ENCODE measurements around the gene HTR7. TPM values are rescaled to one million over a fixed set of nuclear protein-coding genes. Genes with fewer than 3 reads are reported as not detected.
"Not testable (repeated sequence)": the region's sequence is repeated elsewhere in the genome, so short reads cannot be mapped to it uniquely, and the experiment has no call there.

HTR7 gene
- total RNA-seq, 8 experiments from 2014 or later = 0.14 to 3.5 (median 0.68) TPM

DNA sequence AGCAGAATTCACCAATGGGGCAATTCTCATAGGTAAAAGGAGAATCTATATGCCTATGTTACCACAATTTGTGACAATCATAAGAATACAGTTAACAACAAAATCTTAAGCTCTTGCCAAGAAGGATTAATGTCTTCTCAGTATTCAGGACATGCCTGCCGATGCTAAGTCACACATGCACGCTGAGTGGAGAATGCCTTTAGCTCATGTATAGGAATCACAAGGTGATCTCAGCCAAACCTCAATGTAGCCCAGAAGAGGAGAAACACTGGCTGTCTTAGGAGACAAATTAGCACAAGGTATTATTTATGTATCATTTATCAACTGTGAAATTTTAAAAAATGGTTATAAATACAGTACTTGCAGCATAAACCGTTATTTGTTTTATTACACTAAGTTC, 2.7 kb downstream of the HTR7 start:
- in situ Hi-C loops (cut with MboI; ENCODE audit: low pct_unique_long_range_greater_than_20kb in 2 of 9, low sequenced_read_pairs in 9 of 9, unreplicated experiment in 9 of 9) = loop anchor here in 3 of 9 experiments (25.0 kb wide), 3 partner anchors 93 to 1068 kb away; no protein-coding TSS in a partner anchor
- Histone ChIP-seq H3K4me3 (peak overlapping the region in 1 of 5 donors; percentile 68), H3K4me1 (replicated peaks in 1 of 2) (no peaks in the 10 kb centered on the region), H3K27ac (no peak overlapping the region)
- WGBS, 10 experiments = 5 to 80% (median 47%) methylated on average over 1 to 3 of the region's 3 CpGs
- ATAC-seq (replicated peaks in 6 of 8) = no peak

- Histone ChIP-seq H3K4me1 (replicated peaks in 1 of 2) (no peaks in the 10 kb centered on the region), H3K27ac (no peak overlapping the region), H3K4me3 (no peak overlapping the region)
- no peak for ATAC-seq (replicated peaks in 6 of 8)
- in situ Hi-C loops (cut with MboI; ENCODE audit: low pct_unique_long_range_greater_than_20kb in 2 of 9, low sequenced_read_pairs in 9 of 9, unreplicated experiment in 9 of 9) = loop anchor here in 4 of 9 experiments (25.0 kb wide), 4 partner anchors 88 to 1063 kb away; no protein-coding TSS in a partner anchor
- 0 to 100% (median 66%) methylated on average over 1 of the region's 1 CpG for WGBS, 10 experiments
Observed at GRCh38 chr10:90849956-90850749, 7.7 kb downstream of the HTR7 start.

GRCh38 chr10:90847436-90847835, 10.4 kb downstream of the HTR7 start:
- Histone ChIP-seq H3K4me3 (no peak overlapping the region), H3K4me1 (replicated peaks in 1 of 2) (no peaks in the 10 kb centered on the region), H3K27ac (no peak overlapping the region)
- 0 to 92% (median 80%) methylated on average over 1 of the region's 1 CpG; no CpG with 5 or more reads in 3 of the 10 experiments for WGBS, 10 experiments
- peak in 3 of 8 experiments; percentile 48 to 77 (median 49) for ATAC-seq (replicated peaks in 6 of 8)
- in situ Hi-C loops (cut with MboI; ENCODE audit: low pct_unique_long_range_greater_than_20kb in 2 of 9, low sequenced_read_pairs in 9 of 9, unreplicated experiment in 9 of 9) = loop anchor here in 1 of 9 experiments (25.0 kb wide), 1 partner anchor 1035 kb away; no protein-coding TSS in a partner anchor

- Histone ChIP-seq H3K27ac (no peak overlapping the region), H3K4me1 (replicated peaks in 1 of 2) (no peaks in the 10 kb centered on the region), H3K4me3 (no peak overlapping the region)
- 40 to 83% (median 73%) methylated on average over 1 of the region's 1 CpG; no CpG with 5 or more reads in 4 of the 10 experiments for WGBS, 10 experiments
- no peak for ATAC-seq (replicated peaks in 6 of 8)
- in situ Hi-C loops (cut with MboI; ENCODE audit: low pct_unique_long_range_greater_than_20kb in 2 of 9, low sequenced_read_pairs in 9 of 9, unreplicated experiment in 9 of 9) = loop anchor here in 1 of 9 experiments (25.0 kb wide), 1 partner anchor 1034 kb away; no protein-coding TSS in a partner anchor
Observed at GRCh38 chr10:90846746-90847145, 11.1 kb downstream of the HTR7 start.

- H3K4me3 ChIP-seq = no peak overlapping the region
- H3K27ac ChIP-seq = no peak overlapping the region
- no peak for ATAC-seq (replicated peaks in 6 of 8)
- in situ Hi-C loops (cut with MboI; ENCODE audit: low pct_unique_long_range_greater_than_20kb in 2 of 9, low sequenced_read_pairs in 9 of 9, unreplicated experiment in 9 of 9) = loop anchor here in 1 of 9 experiments (25.0 kb wide), 1 partner anchor 1033 kb away; no protein-coding TSS in a partner anchor
- 0 to 100% (median 64%) methylated on average over 1 to 3 of the region's 3 CpGs; no CpG with 5 or more reads in 2 of the 10 experiments for WGBS, 10 experiments
- no peaks in the 10 kb centered on the region for H3K4me1 ChIP-seq (replicated peaks in 1 of 2)
Observed at GRCh38 chr10:90845726-90846125, 12.1 kb downstream of the HTR7 start.

GRCh38 chr10:90842725-90843124, 15.1 kb downstream of the HTR7 start:
- 0 to 100% (median 81%) methylated on average over 1 of the region's 1 CpG; no CpG with 5 or more reads in 4 of the 10 experiments for WGBS, 10 experiments
- in situ Hi-C loops (cut with MboI; ENCODE audit: low pct_unique_long_range_greater_than_20kb in 2 of 9, low sequenced_read_pairs in 9 of 9, unreplicated experiment in 9 of 9) = loop anchor here in 1 of 9 experiments (25.0 kb wide), 1 partner anchor 1030 kb away; no protein-coding TSS in a partner anchor
- no peaks in the 10 kb centered on the region for H3K4me1 ChIP-seq (replicated peaks in 1 of 2)

GRCh38 chr10:90837486-90837885, 20.4 kb downstream of the HTR7 start:
- in situ Hi-C loops (cut with MboI; ENCODE audit: low pct_unique_long_range_greater_than_20kb in 2 of 9, low sequenced_read_pairs in 9 of 9, unreplicated experiment in 9 of 9) = loop anchor here in 1 of 9 experiments (25.0 kb wide), 1 partner anchor 1025 kb away; no protein-coding TSS in a partner anchor
- no peak for ATAC-seq (replicated peaks in 6 of 8)
- WGBS, 10 experiments = 0 to 100% (median 73%) methylated on average over 1 of the region's 1 CpG; no CpG with 5 or more reads in 4 of the 10 experiments
- no peak overlapping the region for H3K4me3 ChIP-seq
- H3K27ac ChIP-seq = no peak overlapping the region
- no peaks in the 10 kb centered on the region for H3K4me1 ChIP-seq (replicated peaks in 1 of 2)

More at GRCh38 chr10:90842725-90843124, 15.1 kb downstream of the HTR7 start:
- no peak for ATAC-seq (replicated peaks in 6 of 8)
- H3K4me3 ChIP-seq = no peak overlapping the region
- H3K27ac ChIP-seq = no peak overlapping the region

DNA sequence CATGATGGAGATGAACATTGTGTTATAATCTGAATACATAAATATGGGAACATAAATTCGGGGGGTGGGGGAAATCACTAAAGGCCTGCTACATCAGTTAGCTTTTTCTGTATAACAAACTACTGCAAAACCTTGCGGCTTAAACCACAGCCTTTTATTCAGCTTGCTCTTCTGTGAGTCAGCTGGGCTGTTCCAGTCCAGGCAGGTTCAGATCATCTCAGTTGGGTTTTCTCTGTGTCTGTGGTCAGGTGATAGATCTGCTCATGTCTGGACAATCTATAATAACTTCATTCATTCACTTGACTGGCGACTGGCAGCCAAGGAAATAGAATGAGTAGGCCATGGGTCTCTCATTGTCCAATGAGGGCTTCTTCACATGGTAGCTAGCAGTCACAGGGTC, 23.5 kb downstream of the HTR7 start:
- Histone ChIP-seq H3K4me3 (no peak overlapping the region), H3K27ac (no peak overlapping the region), H3K4me1 (replicated peaks in 1 of 2) (no peaks in the 10 kb centered on the region)
- no peak for ATAC-seq (replicated peaks in 6 of 8)
- WGBS, 10 experiments = 0 to 100% (median 68%) methylated on average over 1 to 3 of the region's 3 CpGs; no CpG with 5 or more reads in 1 of the 10 experiments
- in situ Hi-C loops (cut with MboI; ENCODE audit: low pct_unique_long_range_greater_than_20kb in 2 of 9, low sequenced_read_pairs in 9 of 9, unreplicated experiment in 9 of 9) = loop anchor here in 1 of 9 experiments (25.0 kb wide), 1 partner anchor 1022 kb away; no protein-coding TSS in a partner anchor

DNA sequence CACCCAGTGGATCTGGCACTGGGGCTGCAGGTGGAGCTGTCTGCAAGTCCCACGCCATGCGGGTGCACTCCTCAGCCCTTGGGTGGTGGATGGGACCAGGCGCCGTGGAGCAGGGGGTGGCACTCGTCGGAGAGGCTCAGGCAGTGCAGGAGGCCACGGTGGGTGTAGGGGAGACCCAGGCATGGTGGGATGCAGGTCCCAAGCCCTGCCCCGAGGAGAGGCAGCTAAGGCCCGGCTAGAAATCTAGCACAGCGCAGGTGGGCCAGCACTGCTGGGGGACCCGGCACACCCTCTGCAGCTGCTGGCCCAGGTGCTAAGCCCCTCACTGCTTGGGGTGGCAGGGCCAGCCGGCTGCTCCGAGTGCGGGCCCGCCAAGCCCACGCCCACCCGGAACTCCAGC, 25.7 kb downstream of the HTR7 start:
- no peak for ATAC-seq (replicated peaks in 6 of 8)
- no peaks in the 10 kb centered on the region for H3K4me1 ChIP-seq (replicated peaks in 1 of 2)
- in situ Hi-C loops (cut with MboI; ENCODE audit: low pct_unique_long_range_greater_than_20kb in 2 of 9, low sequenced_read_pairs in 9 of 9, unreplicated experiment in 9 of 9) = loop anchor here in 1 of 9 experiments (25.0 kb wide), 1 partner anchor 1020 kb away; no protein-coding TSS in a partner anchor

DNA sequence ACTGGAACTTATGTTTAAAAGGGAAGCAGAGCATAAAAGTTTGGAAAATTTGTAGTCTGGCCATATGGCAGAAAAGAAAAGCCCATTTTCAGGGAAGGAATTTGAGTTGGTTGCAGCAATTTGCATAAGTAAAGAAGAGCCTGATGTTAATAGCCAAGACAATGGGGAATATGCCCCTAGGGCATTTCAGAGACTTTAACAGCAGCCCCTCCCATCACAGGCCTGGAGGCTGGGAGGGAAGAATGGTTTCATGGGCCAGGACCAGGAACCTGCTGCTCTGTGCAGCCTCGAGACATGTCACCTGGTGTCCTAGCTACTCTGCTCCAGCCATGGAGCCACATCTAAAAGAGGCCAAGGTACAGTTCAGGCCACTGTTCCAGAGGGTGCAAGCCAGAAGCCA, 35.3 kb downstream of the HTR7 start:
- whole genome bisulfite sequencing, 10 experiments = 20% methylated on average over 1 of the region's 1 CpG; no CpG with 5 or more reads in 9 of the 10 experiments
- peak in 3 of 8 experiments; percentile 51 to 71 (median 54) for ATAC-seq (replicated peaks in 6 of 8)
- H3K4me3 ChIP-seq = no peak overlapping the region
- no peaks in the 10 kb centered on the region for H3K4me1 ChIP-seq (replicated peaks in 1 of 2)
- no peak overlapping the region for H3K27ac ChIP-seq
- in situ Hi-C loops (cut with MboI; ENCODE audit: low pct_unique_long_range_greater_than_20kb in 2 of 9, low sequenced_read_pairs in 9 of 9, unreplicated experiment in 9 of 9) = no loop called here

More for the DNA sequence above, 25.7 kb downstream of the HTR7 start:
- Histone ChIP-seq H3K4me3 (no peak overlapping the region), H3K27ac (no peak overlapping the region)
- WGBS, 10 experiments = 80 to 96% methylated on average over 5 of the region's 17 CpGs; no CpG with 5 or more reads in 8 of the 10 experiments

- WGBS, 10 experiments = 0 to 100% (median 23%) methylated on average over 1 of the region's 1 CpG
- H3K4me3 ChIP-seq; H3K27ac ChIP-seq; in situ Hi-C loops (cut with MboI; ENCODE audit: low pct_unique_long_range_greater_than_20kb in 2 of 9, low sequenced_read_pairs in 9 of 9, unreplicated experiment in 9 of 9); ATAC-seq (replicated peaks in 6 of 8); H3K4me1 ChIP-seq (replicated peaks in 1 of 2): not testable (repeated sequence)
Observed at GRCh38 chr10:90821864-90822263, 36.0 kb downstream of the HTR7 start.

GRCh38 chr10:90819911-90820310, 37.9 kb downstream of the HTR7 start:
- H3K4me3 ChIP-seq = no peak overlapping the region
- in situ Hi-C loops (cut with MboI; ENCODE audit: low pct_unique_long_range_greater_than_20kb in 2 of 9, low sequenced_read_pairs in 9 of 9, unreplicated experiment in 9 of 9) = no loop called here
- no peaks in the 10 kb centered on the region for H3K4me1 ChIP-seq (replicated peaks in 1 of 2)
- ATAC-seq (replicated peaks in 6 of 8) = no peak
- no peak overlapping the region for H3K27ac ChIP-seq

DNA sequence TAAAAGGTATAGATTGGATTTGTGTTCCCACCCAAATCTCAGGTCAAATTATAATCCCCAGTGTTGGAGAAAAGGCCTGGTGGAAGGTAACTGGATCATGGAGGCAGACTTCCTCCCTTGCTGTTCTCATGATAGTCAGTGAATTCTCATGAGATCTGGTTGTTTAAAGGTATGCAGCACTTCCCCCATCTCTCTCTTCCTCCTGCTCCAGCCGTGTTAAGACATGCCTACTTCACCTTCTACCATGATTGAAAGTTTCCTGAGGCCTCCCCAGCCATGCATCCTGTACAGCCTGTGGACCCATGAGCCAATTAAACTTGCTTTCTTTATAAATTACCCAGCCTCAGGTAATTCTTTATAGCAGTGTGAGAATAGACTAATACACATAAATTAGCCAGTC, 39.1 kb downstream of the HTR7 start:
- Histone ChIP-seq H3K4me3 (no peak overlapping the region), H3K27ac (no peak overlapping the region), H3K4me1 (replicated peaks in 1 of 2) (no peaks in the 10 kb centered on the region)
- in situ Hi-C loops (cut with MboI; ENCODE audit: low pct_unique_long_range_greater_than_20kb in 2 of 9, low sequenced_read_pairs in 9 of 9, unreplicated experiment in 9 of 9) = no loop called here
- 0 to 67% (median 23%) methylated on average over 1 of the region's 1 CpG; no CpG with 5 or more reads in 4 of the 10 experiments for WGBS, 10 experiments
- ATAC-seq (replicated peaks in 6 of 8) = no peak

All from motor neuron (in vitro differentiated cells).